MM.1S (cell line): ENCODE data around the gene PPA1.

ENCODE experiments used
- EZH2 ChIP-seq: fragments of 300-600 bp; sonication (generic); optimal IDR thresholded peaks from 2 replicates; pipeline ENCODE3; 2017; ENCODE audit warnings: low read depth, mild to moderate bottlenecking, antibody characterized with exemption, low read length, mixed read lengths
- EZH2phosphoT487 ChIP-seq: fragments of 300-600 bp; sonication (generic); IDR thresholded peaks from 2 replicates; pipeline ENCODE4 v1.6.1; 2018; ENCODE audit warnings: antibody characterized with exemption, low read length
- TF ChIP-seq, protein P1 (sequence below): fragments of 300-600 bp; sonication (generic); IDR thresholded peaks from 2 replicates; pipeline ENCODE4 v1.5.1; 2016; ENCODE audit warnings: antibody characterized with exemption, low read length, mixed read lengths

DNA sequence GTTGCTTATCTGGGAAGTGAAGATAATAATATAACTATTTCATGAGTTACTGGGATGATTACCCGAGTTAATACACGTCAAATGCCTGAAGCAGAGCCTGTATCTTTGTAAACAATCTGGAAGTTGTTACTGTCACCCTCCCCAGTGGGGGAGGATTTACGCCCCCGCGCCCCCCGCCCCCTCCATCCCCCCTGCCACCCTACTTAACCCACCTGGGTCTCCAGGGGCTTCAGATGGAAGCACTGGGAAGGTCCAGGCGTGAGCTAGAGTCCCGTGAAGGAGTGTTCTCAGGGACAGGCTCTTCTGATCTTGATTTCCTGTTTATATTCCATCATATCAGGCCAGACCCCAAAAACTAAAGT, 691 bp upstream of the PPA1 start:
- TF ChIP-seq, protein P1, sequence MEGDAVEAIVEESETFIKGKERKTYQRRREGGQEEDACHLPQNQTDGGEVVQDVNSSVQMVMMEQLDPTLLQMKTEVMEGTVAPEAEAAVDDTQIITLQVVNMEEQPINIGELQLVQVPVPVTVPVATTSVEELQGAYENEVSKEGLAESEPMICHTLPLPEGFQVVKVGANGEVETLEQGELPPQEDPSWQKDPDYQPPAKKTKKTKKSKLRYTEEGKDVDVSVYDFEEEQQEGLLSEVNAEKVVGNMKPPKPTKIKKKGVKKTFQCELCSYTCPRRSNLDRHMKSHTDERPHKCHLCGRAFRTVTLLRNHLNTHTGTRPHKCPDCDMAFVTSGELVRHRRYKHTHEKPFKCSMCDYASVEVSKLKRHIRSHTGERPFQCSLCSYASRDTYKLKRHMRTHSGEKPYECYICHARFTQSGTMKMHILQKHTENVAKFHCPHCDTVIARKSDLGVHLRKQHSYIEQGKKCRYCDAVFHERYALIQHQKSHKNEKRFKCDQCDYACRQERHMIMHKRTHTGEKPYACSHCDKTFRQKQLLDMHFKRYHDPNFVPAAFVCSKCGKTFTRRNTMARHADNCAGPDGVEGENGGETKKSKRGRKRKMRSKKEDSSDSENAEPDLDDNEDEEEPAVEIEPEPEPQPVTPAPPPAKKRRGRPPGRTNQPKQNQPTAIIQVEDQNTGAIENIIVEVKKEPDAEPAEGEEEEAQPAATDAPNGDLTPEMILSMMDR = no peak
- TF ChIP-seq EZH2 (no peak), EZH2phosphoT487 (no peak)
